GM23248 (cell line): ENCODE results near the gene RPS6KA5.

Experiments
- EZH2 ChIP-seq: fragments of 200-600 bp; sonication (generic); IDR thresholded peaks from 2 replicates; pipeline ENCODE4 v1.6.1; 2018; ENCODE audit warnings: antibody characterized with exemption, mild to moderate bottlenecking; ENCODE audit not compliant: insufficient read depth, poor library complexity, severe bottlenecking
- EZH2phosphoT487 ChIP-seq: fragments of 200-600 bp; sonication (generic); IDR thresholded peaks from 2 replicates; pipeline ENCODE4 v1.6.1; 2018; ENCODE audit warnings: antibody characterized with exemption, moderate library complexity, mild to moderate bottlenecking, low read depth; ENCODE audit not compliant: insufficient read depth

GRCh38 chr14:90907178-90907577 is 153.3 kb downstream of the RPS6KA5 start:
- TF ChIP-seq EZH2 = no peak
- TF ChIP-seq EZH2phosphoT487 = no peak
